Measurements from ENCODE around the gene AHRR. TPM values are rescaled to one million over a fixed set of nuclear protein-coding genes. Genes with fewer than 3 reads are reported as not detected.

Gene AHRR
- polyA plus RNA-seq, 2 of the 4 experiments (the other 2 are of a cell fraction), result 1.2 to 1.7 TPM

DNA sequence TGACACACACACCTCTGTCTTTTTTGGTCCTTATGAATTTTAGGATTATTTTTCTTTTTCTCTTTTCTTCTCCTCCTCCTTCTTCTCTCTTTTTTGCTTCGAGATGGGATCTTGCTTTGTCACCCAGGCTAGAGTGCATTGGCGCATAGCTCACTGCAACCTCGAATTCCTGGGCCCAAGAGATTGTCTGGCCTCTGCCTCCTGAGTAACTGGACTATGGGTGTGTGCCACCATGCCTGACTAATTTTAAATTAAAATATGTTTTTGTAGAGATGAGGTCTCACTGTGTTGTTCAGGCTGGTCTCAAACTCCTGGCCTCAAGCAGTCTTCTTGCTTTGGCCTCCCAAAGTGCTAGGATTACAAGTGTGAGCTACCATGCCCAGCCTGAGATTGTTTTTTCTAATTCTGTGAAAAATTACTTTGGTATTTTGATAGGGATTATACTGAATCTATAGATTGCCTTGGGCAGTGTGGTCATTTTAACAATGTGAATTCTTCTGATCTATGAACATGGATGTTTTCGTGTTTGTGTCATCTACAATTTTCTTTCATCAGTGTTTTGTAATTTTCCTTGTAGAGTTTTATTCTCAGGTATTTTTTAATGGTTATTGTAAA is 7.7 kb downstream of the AHRR start:
- H3K4me3 ChIP-seq, result no peak overlapping the region
- TF ChIP-seq CBX8 (IDR thresholded peaks at IDR 0.05), result no peak
- TF ChIP-seq, protein P1, sequence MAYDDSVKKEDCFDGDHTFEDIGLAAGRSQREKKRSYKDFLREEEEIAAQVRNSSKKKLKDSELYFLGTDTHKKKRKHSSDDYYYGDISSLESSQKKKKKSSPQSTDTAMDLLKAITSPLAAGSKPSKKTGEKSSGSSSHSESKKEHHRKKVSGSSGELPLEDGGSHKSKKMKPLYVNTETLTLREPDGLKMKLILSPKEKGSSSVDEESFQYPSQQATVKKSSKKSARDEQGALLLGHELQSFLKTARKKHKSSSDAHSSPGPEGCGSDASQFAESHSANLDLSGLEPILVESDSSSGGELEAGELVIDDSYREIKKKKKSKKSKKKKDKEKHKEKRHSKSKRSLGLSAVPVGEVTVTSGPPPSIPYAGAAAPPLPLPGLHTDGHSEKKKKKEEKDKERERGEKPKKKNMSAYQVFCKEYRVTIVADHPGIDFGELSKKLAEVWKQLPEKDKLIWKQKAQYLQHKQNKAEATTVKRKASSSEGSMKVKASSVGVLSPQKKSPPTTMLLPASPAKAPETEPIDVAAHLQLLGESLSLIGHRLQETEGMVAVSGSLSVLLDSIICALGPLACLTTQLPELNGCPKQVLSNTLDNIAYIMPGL (CRISPR knock-in tag; IDR thresholded peaks at IDR 0.05; ENCODE audit: borderline replicate concordance), result no peak
- TF ChIP-seq HOXB13 (CRISPR knock-in tag; IDR thresholded peaks at IDR 0.05; ENCODE audit: low read depth), result no peak
- TF ChIP-seq, protein P2, sequence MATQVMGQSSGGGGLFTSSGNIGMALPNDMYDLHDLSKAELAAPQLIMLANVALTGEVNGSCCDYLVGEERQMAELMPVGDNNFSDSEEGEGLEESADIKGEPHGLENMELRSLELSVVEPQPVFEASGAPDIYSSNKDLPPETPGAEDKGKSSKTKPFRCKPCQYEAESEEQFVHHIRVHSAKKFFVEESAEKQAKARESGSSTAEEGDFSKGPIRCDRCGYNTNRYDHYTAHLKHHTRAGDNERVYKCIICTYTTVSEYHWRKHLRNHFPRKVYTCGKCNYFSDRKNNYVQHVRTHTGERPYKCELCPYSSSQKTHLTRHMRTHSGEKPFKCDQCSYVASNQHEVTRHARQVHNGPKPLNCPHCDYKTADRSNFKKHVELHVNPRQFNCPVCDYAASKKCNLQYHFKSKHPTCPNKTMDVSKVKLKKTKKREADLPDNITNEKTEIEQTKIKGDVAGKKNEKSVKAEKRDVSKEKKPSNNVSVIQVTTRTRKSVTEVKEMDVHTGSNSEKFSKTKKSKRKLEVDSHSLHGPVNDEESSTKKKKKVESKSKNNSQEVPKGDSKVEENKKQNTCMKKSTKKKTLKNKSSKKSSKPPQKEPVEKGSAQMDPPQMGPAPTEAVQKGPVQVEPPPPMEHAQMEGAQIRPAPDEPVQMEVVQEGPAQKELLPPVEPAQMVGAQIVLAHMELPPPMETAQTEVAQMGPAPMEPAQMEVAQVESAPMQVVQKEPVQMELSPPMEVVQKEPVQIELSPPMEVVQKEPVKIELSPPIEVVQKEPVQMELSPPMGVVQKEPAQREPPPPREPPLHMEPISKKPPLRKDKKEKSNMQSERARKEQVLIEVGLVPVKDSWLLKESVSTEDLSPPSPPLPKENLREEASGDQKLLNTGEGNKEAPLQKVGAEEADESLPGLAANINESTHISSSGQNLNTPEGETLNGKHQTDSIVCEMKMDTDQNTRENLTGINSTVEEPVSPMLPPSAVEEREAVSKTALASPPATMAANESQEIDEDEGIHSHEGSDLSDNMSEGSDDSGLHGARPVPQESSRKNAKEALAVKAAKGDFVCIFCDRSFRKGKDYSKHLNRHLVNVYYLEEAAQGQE (IDR thresholded peaks at IDR 0.05), result no peak
- TF ChIP-seq, protein P3, sequence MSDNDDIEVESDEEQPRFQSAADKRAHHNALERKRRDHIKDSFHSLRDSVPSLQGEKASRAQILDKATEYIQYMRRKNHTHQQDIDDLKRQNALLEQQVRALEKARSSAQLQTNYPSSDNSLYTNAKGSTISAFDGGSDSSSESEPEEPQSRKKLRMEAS (IDR thresholded peaks at IDR 0.05), result no peak
- TF ChIP-seq JUN (IDR thresholded peaks at IDR 0.05), result no peak
- no peak for TF ChIP-seq HEYL (CRISPR knock-in tag; IDR thresholded peaks at IDR 0.05)
- no peak for TF ChIP-seq KDM1A (IDR thresholded peaks at IDR 0.05; ENCODE audit: low read depth)
- no peak for TF ChIP-seq CHD2 (IDR thresholded peaks at IDR 0.05; ENCODE audit: low read length, partially characterized antibody)
- no peak for TF ChIP-seq FOSL2 (IDR thresholded peaks at IDR 0.05)
- no peak for TF ChIP-seq FOSL2 (CRISPR knock-in tag; IDR thresholded peaks at IDR 0.05)
- no peak for TF ChIP-seq POLR2AphosphoS2 (conservative IDR thresholded peaks at IDR 0.05; ENCODE audit: low read length)
- TF ChIP-seq, protein P4, sequence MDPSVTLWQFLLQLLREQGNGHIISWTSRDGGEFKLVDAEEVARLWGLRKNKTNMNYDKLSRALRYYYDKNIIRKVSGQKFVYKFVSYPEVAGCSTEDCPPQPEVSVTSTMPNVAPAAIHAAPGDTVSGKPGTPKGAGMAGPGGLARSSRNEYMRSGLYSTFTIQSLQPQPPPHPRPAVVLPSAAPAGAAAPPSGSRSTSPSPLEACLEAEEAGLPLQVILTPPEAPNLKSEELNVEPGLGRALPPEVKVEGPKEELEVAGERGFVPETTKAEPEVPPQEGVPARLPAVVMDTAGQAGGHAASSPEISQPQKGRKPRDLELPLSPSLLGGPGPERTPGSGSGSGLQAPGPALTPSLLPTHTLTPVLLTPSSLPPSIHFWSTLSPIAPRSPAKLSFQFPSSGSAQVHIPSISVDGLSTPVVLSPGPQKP (IDR thresholded peaks at IDR 0.05; ENCODE audit: low read depth, low read length), result no peak
- TF ChIP-seq CHD4 (IDR thresholded peaks at IDR 0.05; ENCODE audit: borderline replicate concordance), result no peak
- no peak for TF ChIP-seq SMC3 (IDR thresholded peaks at IDR 0.05)
- no peak for TF ChIP-seq SREBF2 (IDR thresholded peaks at IDR 0.05)
- TF ChIP-seq HOXA7 (CRISPR knock-in tag; IDR thresholded peaks at IDR 0.05), result no peak
- TF ChIP-seq MAFK (IDR thresholded peaks at IDR 0.05; ENCODE audit: partially characterized antibody), result no peak
- TF ChIP-seq TP53 (CRISPR knock-in tag; IDR thresholded peaks at IDR 0.05), result no peak
- no peak overlapping the region for H3K4me2 ChIP-seq
- no peak for ATAC-seq
- 68% methylated on average over 4 of the region's 4 CpGs for WGBS (ENCODE audit: missing lambda C conversion rate)
- ChIA-PET CTCF (interaction anchor here (1.3 kb wide), 2 partner anchors 9 to 15 kb away, joined by 3 to 4 read pairs; no protein-coding TSS in a partner anchor), POLR2A (no interaction called here)
- no peaks in the 10 kb centered on the region for H3K4me1 ChIP-seq
- no peak overlapping the region for H3K27ac ChIP-seq
- H3K9me3 ChIP-seq, result no peaks in the 10 kb centered on the region
- no peak for DNase-seq (ENCODE audit: low read depth in 1 of 2, low spot score in 1 of 2)
- FAIRE-seq, result no peak

DNA sequence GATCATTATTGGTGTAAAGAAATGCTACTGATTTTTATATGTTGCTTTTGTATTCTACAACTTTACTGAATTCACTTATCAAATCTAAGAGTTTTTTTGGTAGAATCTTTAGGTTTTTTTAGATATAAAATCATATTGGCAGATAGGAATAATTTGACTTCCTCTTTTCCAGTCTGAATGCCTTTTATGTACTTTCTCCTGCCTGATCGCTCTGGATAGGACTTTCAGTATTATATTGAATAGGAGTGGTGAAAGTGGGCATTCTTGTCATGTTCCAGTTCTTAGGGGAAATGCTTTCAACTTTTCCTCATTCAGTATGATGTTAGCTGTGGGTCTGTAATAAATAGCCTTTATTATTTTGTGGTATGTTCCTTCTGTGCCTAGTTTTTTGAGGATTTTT is 8.3 kb downstream of the AHRR start:
- CTCF ChIA-PET, result interaction anchor here (1.3 kb wide), 2 partner anchors 8 to 15 kb away, joined by 3 to 4 read pairs; no protein-coding TSS in a partner anchor
- no peak for DNase-seq (ENCODE audit: low read depth in 1 of 2, low spot score in 1 of 2)
- Histone ChIP-seq H3K4me2 (no peak overlapping the region), H3K4me1 (no peaks in the 10 kb centered on the region), H3K4me3 (no peak overlapping the region), H3K27ac (no peak overlapping the region), H3K9me3 (no peaks in the 10 kb centered on the region)
- FAIRE-seq, result no peak
- POLR2A ChIA-PET, result no interaction called here
- no peak for ATAC-seq
- TF ChIP-seq EP300 (IDR thresholded peaks at IDR 0.05) (no peak), POLR2AphosphoS2 (conservative IDR thresholded peaks at IDR 0.05; ENCODE audit: low read length) (no peak), RAD21 (conservative IDR thresholded peaks at IDR 0.05 in 1 of 2, IDR thresholded peaks at IDR 0.05 in 1 of 2) (no peak), CHD4 (IDR thresholded peaks at IDR 0.05; ENCODE audit: borderline replicate concordance) (no peak), PHF8 (IDR thresholded peaks at IDR 0.05; ENCODE audit: borderline replicate concordance, low read depth) (no peak)
- TF ChIP-seq, protein P4 (IDR thresholded peaks at IDR 0.05; ENCODE audit: low read depth, low read length), result no peak
- TF ChIP-seq, protein P2 (IDR thresholded peaks at IDR 0.05), result no peak
- 94% methylated on average over 1 of the region's 1 CpG for WGBS (ENCODE audit: missing lambda C conversion rate)
